ENCODE results near the gene ADCY10.
"Not testable (repeated sequence)": the region's sequence is repeated elsewhere in the genome, so short reads cannot be mapped to it uniquely, and the experiment has no call there.

The ADCY10 gene

GRCh38 chr1:167842872-167843271, 71.1 kb downstream of the ADCY10 start:
- no peak for DNase-seq

DNA sequence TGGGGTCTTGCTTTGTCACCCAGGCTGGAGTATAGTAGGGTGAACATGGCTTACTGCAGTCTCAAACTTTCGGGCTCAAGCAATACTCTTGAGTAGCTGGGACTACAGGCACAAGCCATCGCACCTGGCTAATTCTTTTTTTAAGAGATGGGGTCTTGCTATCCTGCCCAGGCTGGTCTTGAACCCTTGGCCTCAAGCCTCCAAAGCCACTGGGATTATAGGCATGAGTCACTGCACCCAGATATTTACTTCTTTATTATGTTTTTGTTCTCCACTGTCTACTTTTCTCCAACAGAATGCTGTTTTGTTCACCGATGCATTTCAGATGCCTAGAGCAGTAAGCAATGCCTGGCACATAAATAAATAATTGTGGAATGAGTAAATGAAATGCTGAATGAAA, 72.4 kb downstream of the ADCY10 start:
- DNase-seq, result no peak

DNA sequence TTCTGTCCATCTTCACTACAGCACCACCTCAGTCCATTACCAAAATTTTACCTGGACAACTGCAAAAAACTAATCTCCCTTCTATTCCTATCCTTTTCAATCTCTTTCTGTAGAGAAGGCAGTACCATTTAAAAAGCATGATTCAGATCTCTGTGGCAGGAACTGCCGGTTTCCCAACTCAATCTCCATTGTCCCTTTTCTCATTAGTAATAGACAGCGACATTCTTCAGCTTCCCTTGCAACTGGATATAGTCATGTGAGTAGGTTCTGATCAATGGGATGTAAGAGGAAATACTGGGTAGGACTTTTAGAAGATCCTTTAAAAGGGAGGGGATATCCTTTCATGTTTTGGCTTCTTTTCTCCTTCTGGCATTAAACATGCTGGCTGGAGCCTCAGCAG, 74.9 kb downstream of the ADCY10 start:
- DNase-seq, result no peak

DNA sequence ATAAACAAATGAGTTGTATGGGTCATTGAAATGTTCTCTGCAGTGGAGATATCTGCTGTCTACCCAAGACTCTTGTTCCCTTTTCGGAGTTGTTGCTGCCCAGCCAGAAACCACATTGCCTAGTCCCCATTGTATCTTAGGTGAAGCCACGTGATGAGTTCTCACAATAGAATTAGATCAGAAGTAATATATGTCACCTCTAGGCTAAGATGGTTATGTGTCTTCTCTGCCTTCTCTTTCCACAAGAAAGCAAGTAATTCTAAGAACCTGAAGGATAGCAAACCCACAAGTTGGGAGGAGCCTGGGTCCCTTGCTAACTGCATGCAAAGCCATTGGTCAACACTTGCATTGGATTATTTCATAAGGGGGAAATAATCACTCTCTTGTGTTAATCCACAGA, 76.6 kb downstream of the ADCY10 start:
- no peak for DNase-seq

- DNase-seq, result no peak
These were observed 77.7 kb downstream of the ADCY10 start for GRCh38 chr1:167836197-167836596.

DNA sequence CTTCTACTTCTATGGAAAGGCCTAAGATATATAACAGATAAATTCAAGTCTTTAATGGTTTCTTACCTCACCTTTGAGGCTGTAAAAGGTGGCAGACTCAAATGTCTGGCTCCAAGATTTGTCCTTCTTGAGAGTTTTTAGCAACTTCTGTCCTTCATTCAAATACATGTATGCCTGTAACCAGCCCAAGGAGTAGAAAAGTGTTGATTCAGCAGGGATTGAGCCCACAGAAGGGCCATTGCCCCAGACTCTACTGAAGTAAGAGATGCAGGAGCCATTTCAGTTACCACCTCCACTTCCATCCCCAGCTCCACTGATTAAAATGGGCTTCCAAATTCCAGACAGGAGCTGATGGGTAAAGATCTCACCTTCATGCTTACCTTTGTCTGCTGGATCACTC, 80.0 kb downstream of the ADCY10 start:
- no peak for DNase-seq

DNA sequence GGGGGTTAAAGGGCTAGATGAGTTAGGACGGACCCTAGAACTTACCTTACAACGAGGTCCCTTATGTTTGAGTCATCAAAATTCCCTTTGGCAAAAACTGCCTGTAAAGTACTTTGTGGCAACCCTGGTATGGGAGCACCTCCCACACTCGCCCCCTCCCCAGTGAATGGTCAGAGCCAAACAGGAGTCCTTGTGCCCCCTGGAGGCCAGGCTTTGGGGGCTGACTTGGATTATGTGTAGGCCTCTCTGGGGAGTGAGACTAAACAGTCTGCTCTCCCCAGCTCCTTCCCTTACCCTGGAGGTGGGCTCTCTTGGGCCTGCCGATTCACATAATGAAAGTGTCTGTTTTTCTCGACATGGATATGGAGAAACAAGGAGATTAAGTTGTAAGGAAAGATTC, 81.2 kb downstream of the ADCY10 start:
- no peak for DNase-seq

- not testable (repeated sequence) for DNase-seq
These were observed 83.3 kb downstream of the ADCY10 start for GRCh38 chr1:167830668-167831067.

- no peak for DNase-seq
These were observed 84.1 kb downstream of the ADCY10 start for GRCh38 chr1:167829868-167830267.

- no peak for DNase-seq
These were observed 87.8 kb downstream of the ADCY10 start for GRCh38 chr1:167826127-167826526.

DNA sequence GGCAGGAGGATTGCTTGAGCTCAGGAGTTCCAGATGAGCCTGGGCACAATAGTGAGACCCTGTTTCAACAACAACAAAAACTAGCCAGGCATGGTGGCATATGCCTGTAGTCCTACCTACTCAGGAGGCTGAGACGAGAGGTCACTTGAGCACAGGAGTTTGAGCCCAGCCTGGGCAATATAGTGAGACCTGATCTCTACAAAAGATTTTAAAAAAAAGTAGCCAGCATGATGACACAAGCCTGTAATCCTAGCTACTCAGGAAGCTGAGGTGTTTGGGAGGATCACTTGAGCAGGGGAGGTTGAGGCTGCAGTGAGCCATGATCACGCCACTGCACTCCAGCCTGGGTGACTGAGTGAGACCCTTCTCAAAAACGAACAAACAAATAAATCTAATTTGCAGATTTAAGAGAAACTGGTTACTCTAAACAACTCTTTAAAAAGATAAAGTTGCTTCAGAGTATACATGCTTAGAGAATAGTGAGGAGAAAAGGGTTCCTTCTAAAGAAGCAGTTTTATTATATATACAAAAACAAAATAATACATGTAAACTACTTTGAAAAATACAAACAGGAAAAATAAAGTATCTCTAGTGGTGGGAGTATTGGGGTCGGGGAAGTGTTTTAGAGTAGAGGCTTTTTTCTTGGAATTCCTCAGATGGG, 88.4 kb downstream of the ADCY10 start:
- DNase-seq, result no peak

GRCh38 chr1:167824163-167824794, 89.7 kb downstream of the ADCY10 start:
- DNase-seq, result no peak

- DNase-seq, result no peak
These were observed 91.8 kb downstream of the ADCY10 start for GRCh38 chr1:167821969-167822685.

GRCh38 chr1:167821356-167821685, 92.6 kb downstream of the ADCY10 start:
- DNase-seq, result no peak

DNA sequence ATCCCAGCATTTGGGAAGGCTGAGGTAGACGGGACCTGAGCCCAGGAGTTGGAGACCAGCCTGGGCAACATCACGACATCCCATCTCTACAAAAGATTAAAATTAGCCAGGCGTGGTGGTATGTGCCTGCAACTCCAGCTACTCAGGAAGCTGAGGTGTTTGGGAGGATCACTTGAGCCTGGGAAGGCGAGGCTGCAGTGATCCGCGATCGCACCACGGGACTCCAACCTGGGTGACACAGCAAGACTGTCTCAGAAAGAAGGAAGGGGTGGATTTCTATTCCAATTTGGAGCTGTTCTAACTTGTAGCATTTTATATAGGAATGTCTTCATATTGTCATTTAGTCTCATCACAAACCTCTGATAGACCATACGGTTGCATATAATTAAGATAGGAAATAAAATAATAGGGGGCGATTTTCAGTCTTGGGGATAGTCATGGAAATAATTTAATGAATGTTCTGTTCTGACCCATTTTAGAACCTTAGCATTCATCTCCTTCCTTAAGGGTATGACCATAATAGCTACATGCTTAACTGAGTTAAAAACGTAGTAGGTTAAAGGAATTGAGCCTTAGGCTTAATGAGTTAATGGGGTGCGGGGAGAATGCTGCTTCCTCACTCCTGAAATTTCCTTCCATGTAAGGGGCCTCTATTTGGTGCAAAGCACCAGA, 93.1 kb downstream of the ADCY10 start:
- DNase-seq, result no peak

- peak; percentile 11 for DNase-seq
These were observed 93.9 kb downstream of the ADCY10 start for GRCh38 chr1:167819849-167820683.

DNA sequence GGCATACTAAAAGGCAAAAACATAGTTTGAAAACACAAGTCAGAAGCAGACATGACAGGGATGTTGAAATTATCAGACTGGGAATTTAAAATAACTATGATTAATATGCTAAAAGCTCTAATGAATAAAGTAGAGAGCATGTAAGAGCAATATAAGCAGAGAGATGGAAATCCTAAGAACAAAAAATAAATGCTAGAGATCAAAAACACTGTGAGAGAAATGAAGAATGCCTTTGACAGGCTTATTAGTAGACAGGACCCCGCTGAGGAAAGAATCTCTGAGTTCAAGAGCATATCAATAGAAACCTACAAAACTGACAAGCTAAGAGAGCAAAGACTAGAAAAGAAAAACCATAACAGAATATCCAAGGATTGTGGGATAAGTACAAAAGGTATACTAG, 98.3 kb downstream of the ADCY10 start:
- no peak for DNase-seq

- no peak for DNase-seq
These were observed 101.0 kb downstream of the ADCY10 start for GRCh38 chr1:167812972-167813371.

- DNase-seq, result no peak
These were observed 105.2 kb downstream of the ADCY10 start for GRCh38 chr1:167808690-167809089.

- no peak for DNase-seq
These were observed 105.8 kb downstream of the ADCY10 start for GRCh38 chr1:167808104-167808503.

- DNase-seq, result not testable (repeated sequence)
These were observed 107.3 kb downstream of the ADCY10 start for GRCh38 chr1:167806676-167807075.

DNA sequence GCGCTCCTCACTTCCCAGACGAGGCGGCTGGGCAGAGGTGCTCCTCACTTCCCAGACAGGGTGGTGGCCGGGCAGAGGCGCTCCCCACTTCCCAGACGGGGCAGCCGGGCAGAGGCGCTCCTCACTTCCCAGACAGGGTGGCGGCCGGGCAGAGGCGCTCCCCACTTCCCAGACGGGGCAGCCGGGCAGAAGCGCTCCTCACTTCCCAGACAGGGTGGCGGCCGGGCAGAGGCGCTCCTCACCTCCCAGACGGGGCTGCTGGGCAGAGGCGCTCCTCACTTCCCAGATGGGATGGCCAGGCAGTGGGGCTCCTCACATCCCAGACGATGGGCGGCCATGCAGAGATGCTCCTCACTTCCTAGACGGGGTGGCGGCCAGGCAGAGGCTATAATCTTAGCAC, 107.7 kb downstream of the ADCY10 start:
- DNase-seq, result not testable (repeated sequence)

DNA sequence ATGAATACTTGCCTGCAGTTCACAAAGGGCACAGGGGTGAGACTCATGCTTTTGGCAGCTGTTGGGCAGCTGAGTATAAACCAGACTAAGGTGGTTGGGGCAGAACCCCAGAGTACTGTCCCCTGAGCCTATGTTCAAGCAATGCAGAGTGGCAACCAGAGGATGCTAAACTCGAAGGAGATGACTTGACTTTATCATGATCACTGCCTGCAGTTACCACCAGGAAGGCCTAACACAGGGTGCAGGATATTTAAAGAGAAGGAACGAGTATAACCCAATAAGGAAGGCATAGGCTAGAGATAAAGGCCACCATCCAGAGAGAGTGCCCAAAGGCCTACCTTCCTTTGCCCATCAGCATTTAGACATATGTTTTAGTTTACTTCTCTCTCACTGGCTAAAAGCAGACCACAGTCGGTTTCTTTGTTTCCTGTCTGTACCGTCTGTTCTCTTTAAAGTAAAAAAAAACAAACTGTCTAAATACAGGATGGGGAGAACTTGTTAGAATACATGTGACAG, 108.8 kb downstream of the ADCY10 start:
- no peak for DNase-seq
